ENCODE results near the gene CETN1. TPM values are rescaled to one million over a fixed set of nuclear protein-coding genes. Genes with fewer than 3 reads are reported as not detected.

Gene CETN1
- total and polyA plus RNA-seq, 2 experiments from 2014 or later, result not detected

DNA sequence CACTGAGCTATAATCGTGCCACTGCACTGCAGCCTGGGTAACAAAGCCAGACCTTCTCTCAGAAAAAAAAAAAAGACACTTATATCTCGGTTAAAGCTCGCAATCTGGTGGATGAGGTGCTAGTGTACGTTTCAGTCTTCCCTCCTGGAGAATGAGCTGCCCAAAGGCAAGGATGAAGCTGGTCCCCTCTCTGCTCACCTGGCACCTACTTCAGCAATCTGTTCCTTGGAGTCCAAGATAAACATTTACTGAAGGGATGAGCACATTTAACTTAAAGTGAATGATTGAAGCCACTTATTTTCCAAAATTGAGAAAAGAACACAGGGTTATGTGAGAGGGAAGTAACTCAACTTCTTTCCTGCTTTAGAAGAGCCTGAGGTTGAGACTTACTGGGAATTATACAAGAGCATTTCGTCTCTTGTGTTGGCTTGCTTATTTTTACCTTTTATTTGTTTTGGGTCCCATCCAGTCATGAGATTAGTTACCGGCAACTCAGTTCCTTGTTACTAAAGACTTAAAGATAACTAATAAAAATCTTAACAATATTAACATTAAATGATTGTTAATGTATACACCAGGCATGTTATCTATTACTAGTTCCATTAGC, 46.1 kb upstream of the CETN1 start:
- H3K27me3 ChIP-seq, result no peaks in the 10 kb centered on the region
- H3K9me3 ChIP-seq (ENCODE audit: low read depth), result no peaks in the 10 kb centered on the region
- H3K79me2 ChIP-seq, result no peaks in the 10 kb centered on the region
- H2AFZ ChIP-seq, result no peak overlapping the region
- no peak overlapping the region for H3K27ac ChIP-seq
- no peak overlapping the region for H3K4me2 ChIP-seq
- TF ChIP-seq EZH2 (IDR thresholded peaks at IDR 0.05; ENCODE audit: borderline replicate concordance), result no peak
- WGBS (ENCODE audit: low lambda C conversion rate, missing lambda C conversion rate), result 68% methylated on average over 6 of the region's 6 CpGs
- no peaks in the 10 kb centered on the region for H3K4me1 ChIP-seq (ENCODE audit: insufficient read depth)
- H3K4me3 ChIP-seq, result no peak overlapping the region
- no peaks in the 10 kb centered on the region for H3K36me3 ChIP-seq (replicated peaks; ENCODE audit: insufficient read depth, low read depth)
- no peak for DNase-seq (ENCODE audit: low spot score)
- no peaks in the 10 kb centered on the region for H4K20me1 ChIP-seq (ENCODE audit: insufficient read depth, poor library complexity, severe bottlenecking)
- H3K9me2 ChIP-seq (replicated peaks; ENCODE audit: insufficient read depth), result no peaks in the 10 kb centered on the region

DNA sequence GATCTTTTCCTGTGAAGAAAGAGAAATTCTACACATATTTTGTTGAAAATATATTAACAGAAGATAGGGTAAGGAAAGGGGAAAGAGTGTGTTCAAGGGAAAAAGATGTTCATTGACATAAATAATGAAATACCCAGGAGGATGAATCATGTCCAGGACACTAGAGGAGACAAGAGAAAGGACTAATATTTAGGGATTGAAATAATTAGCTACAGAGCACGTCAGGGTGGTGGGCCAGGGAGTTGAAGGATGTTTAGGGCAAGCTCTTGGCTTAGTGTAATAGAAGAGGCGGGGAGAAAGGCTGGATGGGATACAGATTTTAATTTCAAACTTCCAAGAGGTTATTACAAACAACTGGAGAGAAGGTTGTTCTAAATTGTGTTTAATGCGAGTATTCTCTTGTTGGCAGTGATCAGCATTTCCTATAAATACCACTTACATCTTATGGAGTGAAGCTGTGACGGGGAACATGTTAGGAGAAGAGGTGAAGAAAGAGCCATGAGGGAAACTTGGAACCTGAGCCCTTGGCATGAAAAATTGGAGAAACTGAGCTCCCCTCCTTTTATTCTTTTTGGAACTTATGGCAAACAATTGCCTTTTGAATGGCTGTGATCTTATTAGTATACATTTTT, 36.6 kb upstream of the CETN1 start:
- H3K4me1 ChIP-seq (ENCODE audit: insufficient read depth), result no peaks in the 10 kb centered on the region
- WGBS (ENCODE audit: low lambda C conversion rate, missing lambda C conversion rate), result 63% methylated on average over 4 of the region's 4 CpGs
- H3K4me3 ChIP-seq, result no peak overlapping the region
- H2AFZ ChIP-seq, result no peak overlapping the region
- H3K9me2 ChIP-seq (replicated peaks; ENCODE audit: insufficient read depth), result no peaks in the 10 kb centered on the region
- DNase-seq (ENCODE audit: low spot score), result no peak
- H3K27ac ChIP-seq, result no peak overlapping the region
- no peaks in the 10 kb centered on the region for H4K20me1 ChIP-seq (ENCODE audit: insufficient read depth, poor library complexity, severe bottlenecking)
- H3K9me3 ChIP-seq (ENCODE audit: low read depth), result no peaks in the 10 kb centered on the region
- H3K79me2 ChIP-seq, result no peaks in the 10 kb centered on the region
- no peaks in the 10 kb centered on the region for H3K27me3 ChIP-seq
- H3K36me3 ChIP-seq (replicated peaks; ENCODE audit: insufficient read depth, low read depth), result no peaks in the 10 kb centered on the region
- no peak overlapping the region for H3K4me2 ChIP-seq
- TF ChIP-seq, protein P1, sequence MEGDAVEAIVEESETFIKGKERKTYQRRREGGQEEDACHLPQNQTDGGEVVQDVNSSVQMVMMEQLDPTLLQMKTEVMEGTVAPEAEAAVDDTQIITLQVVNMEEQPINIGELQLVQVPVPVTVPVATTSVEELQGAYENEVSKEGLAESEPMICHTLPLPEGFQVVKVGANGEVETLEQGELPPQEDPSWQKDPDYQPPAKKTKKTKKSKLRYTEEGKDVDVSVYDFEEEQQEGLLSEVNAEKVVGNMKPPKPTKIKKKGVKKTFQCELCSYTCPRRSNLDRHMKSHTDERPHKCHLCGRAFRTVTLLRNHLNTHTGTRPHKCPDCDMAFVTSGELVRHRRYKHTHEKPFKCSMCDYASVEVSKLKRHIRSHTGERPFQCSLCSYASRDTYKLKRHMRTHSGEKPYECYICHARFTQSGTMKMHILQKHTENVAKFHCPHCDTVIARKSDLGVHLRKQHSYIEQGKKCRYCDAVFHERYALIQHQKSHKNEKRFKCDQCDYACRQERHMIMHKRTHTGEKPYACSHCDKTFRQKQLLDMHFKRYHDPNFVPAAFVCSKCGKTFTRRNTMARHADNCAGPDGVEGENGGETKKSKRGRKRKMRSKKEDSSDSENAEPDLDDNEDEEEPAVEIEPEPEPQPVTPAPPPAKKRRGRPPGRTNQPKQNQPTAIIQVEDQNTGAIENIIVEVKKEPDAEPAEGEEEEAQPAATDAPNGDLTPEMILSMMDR (IDR thresholded peaks at IDR 0.05; ENCODE audit: poor library complexity), result no peak
- TF ChIP-seq EZH2phosphoT487 (IDR thresholded peaks at IDR 0.05; ENCODE audit: low read depth, severe bottlenecking, unreplicated experiment) (no peak), EZH2 (IDR thresholded peaks at IDR 0.05; ENCODE audit: borderline replicate concordance) (no peak)

DNA sequence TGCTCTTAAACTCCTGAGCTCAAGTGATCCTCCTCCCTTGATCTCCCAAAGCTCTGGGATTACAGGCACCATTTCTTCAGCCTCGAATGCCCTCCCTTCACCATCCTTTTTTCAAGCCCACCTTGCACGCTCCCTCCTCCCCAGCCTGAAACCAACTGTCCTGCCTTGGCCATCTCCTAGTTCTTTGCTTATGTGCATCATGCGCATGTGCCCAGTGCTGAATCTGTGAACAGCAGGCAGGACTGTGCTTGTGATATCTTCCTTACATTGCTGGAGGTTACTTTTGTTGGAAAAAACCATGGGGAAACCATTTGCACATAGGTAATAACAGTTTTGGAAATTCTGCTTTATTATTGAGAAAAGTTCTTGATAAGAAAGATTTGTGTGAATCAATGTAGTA, 30.2 kb upstream of the CETN1 start:
- WGBS (ENCODE audit: low lambda C conversion rate, missing lambda C conversion rate), result 87% methylated on average over 3 of the region's 3 CpGs
- Histone ChIP-seq H3K4me2 (no peak overlapping the region), H4K20me1 (ENCODE audit: insufficient read depth, poor library complexity, severe bottlenecking) (no peaks in the 10 kb centered on the region), H3K27me3 (no peaks in the 10 kb centered on the region), H3K9me2 (replicated peaks; ENCODE audit: insufficient read depth) (no peaks in the 10 kb centered on the region), H3K9me3 (ENCODE audit: low read depth) (no peaks in the 10 kb centered on the region), H3K79me2 (no peaks in the 10 kb centered on the region), H3K27ac (no peak overlapping the region), H3K36me3 (replicated peaks; ENCODE audit: insufficient read depth, low read depth) (no peaks in the 10 kb centered on the region), H3K4me1 (ENCODE audit: insufficient read depth) (no peaks in the 10 kb centered on the region), H2AFZ (no peak overlapping the region), H3K4me3 (no peak overlapping the region)
- no peak for DNase-seq (ENCODE audit: low spot score)
- TF ChIP-seq EZH2phosphoT487 (IDR thresholded peaks at IDR 0.05; ENCODE audit: low read depth, severe bottlenecking, unreplicated experiment), result no peak
- no peak for TF ChIP-seq EZH2 (IDR thresholded peaks at IDR 0.05; ENCODE audit: borderline replicate concordance)
- TF ChIP-seq, protein P1 (IDR thresholded peaks at IDR 0.05; ENCODE audit: poor library complexity), result no peak

DNA sequence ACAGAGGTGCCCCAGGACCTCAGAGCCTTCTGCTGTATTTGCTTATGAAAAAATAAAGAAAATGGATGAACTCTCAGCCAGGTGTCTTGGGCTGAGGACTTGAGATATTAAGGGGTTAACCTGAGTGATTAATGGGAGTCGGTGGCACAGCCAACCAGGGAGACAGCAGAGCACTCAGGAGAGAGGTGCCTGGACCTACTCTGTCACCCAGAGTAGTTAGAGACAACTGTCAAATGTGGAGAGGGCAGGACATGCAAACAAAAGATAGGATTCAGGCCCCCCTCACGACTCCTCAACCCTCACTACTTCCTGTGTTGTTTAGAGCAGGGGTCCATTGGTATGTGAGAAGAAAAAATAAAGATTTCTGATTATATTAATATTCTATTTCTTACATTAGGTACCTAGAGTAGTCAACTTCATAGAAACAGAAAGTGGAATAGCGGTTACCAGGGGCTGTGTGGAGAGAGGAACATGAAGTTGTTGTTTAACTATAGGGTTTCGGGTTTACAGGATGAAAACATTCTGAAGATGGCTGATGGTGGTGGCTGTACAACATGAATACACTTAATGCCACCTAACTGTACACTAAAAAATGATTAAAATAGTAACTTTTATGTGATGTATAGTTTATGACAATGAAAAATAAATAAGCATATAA, 28.6 kb upstream of the CETN1 start:
- no peaks in the 10 kb centered on the region for H3K9me3 ChIP-seq (ENCODE audit: low read depth)
- TF ChIP-seq EZH2 (IDR thresholded peaks at IDR 0.05; ENCODE audit: borderline replicate concordance) (no peak), EZH2phosphoT487 (IDR thresholded peaks at IDR 0.05; ENCODE audit: low read depth, severe bottlenecking, unreplicated experiment) (no peak)
- TF ChIP-seq, protein P1 (IDR thresholded peaks at IDR 0.05; ENCODE audit: poor library complexity), result no peak
- H2AFZ ChIP-seq, result no peak overlapping the region
- no peak overlapping the region for H3K4me3 ChIP-seq
- H4K20me1 ChIP-seq (ENCODE audit: insufficient read depth, poor library complexity, severe bottlenecking), result no peaks in the 10 kb centered on the region
- WGBS (ENCODE audit: low lambda C conversion rate, missing lambda C conversion rate), result 88% methylated on average over 4 of the region's 4 CpGs
- DNase-seq (ENCODE audit: low spot score), result no peak
- no peak overlapping the region for H3K4me2 ChIP-seq
- no peaks in the 10 kb centered on the region for H3K36me3 ChIP-seq (replicated peaks; ENCODE audit: insufficient read depth, low read depth)
- no peaks in the 10 kb centered on the region for H3K79me2 ChIP-seq
- no peaks in the 10 kb centered on the region for H3K4me1 ChIP-seq (ENCODE audit: insufficient read depth)
- H3K27ac ChIP-seq, result no peak overlapping the region
- no peaks in the 10 kb centered on the region for H3K27me3 ChIP-seq
- H3K9me2 ChIP-seq (replicated peaks; ENCODE audit: insufficient read depth), result no peaks in the 10 kb centered on the region
